ENCODE data around the gene DCAF7. TPM values are rescaled to one million over a fixed set of nuclear protein-coding genes. Genes with fewer than 3 reads are reported as not detected.

Gene DCAF7
- total RNA-seq, 1 experiment from 2014 or later, result 144 TPM

DNA sequence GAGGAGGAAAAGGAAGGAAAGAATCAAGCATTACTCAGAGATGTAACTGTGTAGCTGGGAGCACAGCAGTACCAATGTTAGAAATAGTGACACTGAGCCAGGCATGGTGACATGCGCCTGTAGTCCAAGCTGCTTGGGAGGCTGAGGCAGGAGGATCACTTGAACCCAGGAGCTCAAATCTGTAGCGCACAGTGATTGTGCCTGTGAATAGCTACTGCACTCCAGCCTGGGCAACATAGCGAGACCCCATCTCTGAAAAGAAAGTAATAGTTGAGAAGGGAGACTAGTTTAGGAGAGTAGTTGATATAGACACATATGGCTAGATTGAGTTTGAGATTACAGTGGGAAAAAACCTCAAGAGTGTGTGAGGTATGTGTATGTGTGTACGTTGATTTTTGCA is 89.8 kb downstream of the DCAF7 start:
- Histone ChIP-seq H3K9me3 (ENCODE audit: control insufficient read depth in 1 of 2, insufficient read depth in 1 of 2, low read depth in 1 of 2, low read length in 2 of 2) (no peaks in the 10 kb centered on the region), H3K36me3 (ENCODE audit: control insufficient read depth in 1 of 2, insufficient read depth in 2 of 2, low read length in 2 of 2) (no peaks in the 10 kb centered on the region), H3K4me3 (replicated peaks in 1 of 2; ENCODE audit: low read depth in 1 of 2, low read length in 2 of 2) (no peak overlapping the region), H3K27me3 (ENCODE audit: insufficient read depth, low read length) (no peaks in the 10 kb centered on the region), H3K79me2 (ENCODE audit: insufficient read depth, low read length) (no peaks in the 10 kb centered on the region), H3K27ac (ENCODE audit: low read depth, low read length) (no peak overlapping the region), H3K4me2 (ENCODE audit: low read length) (no peak overlapping the region), H2AFZ (ENCODE audit: low read depth, low read length, poor library complexity, severe bottlenecking) (no peak overlapping the region), H3K9me2 (ENCODE audit: insufficient read depth) (no peaks in the 10 kb centered on the region), H3K9ac (ENCODE audit: low read length) (no peak overlapping the region), H4K20me1 (ENCODE audit: insufficient read depth) (no peaks in the 10 kb centered on the region), H3K4me1 (ENCODE audit: control insufficient read depth in 1 of 2, insufficient read depth in 2 of 2, low read length in 2 of 2) (no peaks in the 10 kb centered on the region)
- intact Hi-C loops (cut with micrococcal nuclease), result no loop called here
- ChIA-PET CTCF (no interaction called here), POLR2A (interaction anchor here (1.1 kb wide), 1 partner anchor 18 kb away, joined by 3 read pairs; the partner anchor contains the start of gene MAP3K3), RAD21 (ENCODE audit: low non-redundant PET in 1 of 2, low total read pairs in 2 of 2, uncharacterized antibody in 2 of 2, unreplicated experiment in 2 of 2) (no interaction called here)
- DNase-seq (ENCODE audit: low read depth, low spot score) (no peak), ATAC-seq (no peak)
- no TSS peak for BruUV-seq (replicated peaks)
- TF ChIP-seq SIN3A (IDR thresholded peaks at IDR 0.05; ENCODE audit: low read depth), result no peak
- no peak for TF ChIP-seq TCF7L2 (IDR thresholded peaks at IDR 0.05; ENCODE audit: borderline replicate concordance, extremely low read depth, insufficient read depth, insufficient read length)
- no peak for TF ChIP-seq JUND (IDR thresholded peaks at IDR 0.05)
- no peak for TF ChIP-seq SRF (IDR thresholded peaks at IDR 0.05; ENCODE audit: low read depth)
- TF ChIP-seq ZNF274 (IDR thresholded peaks at IDR 0.05; ENCODE audit: low read depth, low read length), result no peak
- no peak for TF ChIP-seq YY1 (IDR thresholded peaks at IDR 0.05; ENCODE audit: extremely low read depth, insufficient replicate concordance, low read depth, low read length)
- no peak for TF ChIP-seq CTCF (IDR thresholded peaks at IDR 0.05 in 2 of 3, conservative IDR thresholded peaks at IDR 0.05 in 1 of 3; ENCODE audit: borderline replicate concordance in 1 of 3, insufficient read depth in 1 of 3, low read depth in 2 of 3, low read length in 2 of 3)
- TF ChIP-seq EZH2phosphoT487 (IDR thresholded peaks at IDR 0.05; ENCODE audit: borderline replicate concordance), result no peak
- no peak for TF ChIP-seq SP1 (IDR thresholded peaks at IDR 0.05; ENCODE audit: low read depth)
- TF ChIP-seq ELF1 (IDR thresholded peaks at IDR 0.05; ENCODE audit: borderline replicate concordance, low read depth), result no peak
- no peak for TF ChIP-seq CEBPB (IDR thresholded peaks at IDR 0.05; ENCODE audit: low read depth)
- TF ChIP-seq, protein P1, sequence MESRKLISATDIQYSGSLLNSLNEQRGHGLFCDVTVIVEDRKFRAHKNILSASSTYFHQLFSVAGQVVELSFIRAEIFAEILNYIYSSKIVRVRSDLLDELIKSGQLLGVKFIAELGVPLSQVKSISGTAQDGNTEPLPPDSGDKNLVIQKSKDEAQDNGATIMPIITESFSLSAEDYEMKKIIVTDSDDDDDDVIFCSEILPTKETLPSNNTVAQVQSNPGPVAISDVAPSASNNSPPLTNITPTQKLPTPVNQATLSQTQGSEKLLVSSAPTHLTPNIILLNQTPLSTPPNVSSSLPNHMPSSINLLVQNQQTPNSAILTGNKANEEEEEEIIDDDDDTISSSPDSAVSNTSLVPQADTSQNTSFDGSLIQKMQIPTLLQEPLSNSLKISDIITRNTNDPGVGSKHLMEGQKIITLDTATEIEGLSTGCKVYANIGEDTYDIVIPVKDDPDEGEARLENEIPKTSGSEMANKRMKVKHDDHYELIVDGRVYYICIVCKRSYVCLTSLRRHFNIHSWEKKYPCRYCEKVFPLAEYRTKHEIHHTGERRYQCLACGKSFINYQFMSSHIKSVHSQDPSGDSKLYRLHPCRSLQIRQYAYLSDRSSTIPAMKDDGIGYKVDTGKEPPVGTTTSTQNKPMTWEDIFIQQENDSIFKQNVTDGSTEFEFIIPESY (IDR thresholded peaks at IDR 0.05; ENCODE audit: extremely low read depth, insufficient replicate concordance, low read length), result no peak
- no peak for TF ChIP-seq POLR2AphosphoS5 (IDR thresholded peaks at IDR 0.05; ENCODE audit: low read depth, low read length)
- TF ChIP-seq, protein P2, sequence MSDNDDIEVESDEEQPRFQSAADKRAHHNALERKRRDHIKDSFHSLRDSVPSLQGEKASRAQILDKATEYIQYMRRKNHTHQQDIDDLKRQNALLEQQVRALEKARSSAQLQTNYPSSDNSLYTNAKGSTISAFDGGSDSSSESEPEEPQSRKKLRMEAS (IDR thresholded peaks at IDR 0.05), result no peak
